Activated CD8-positive, alpha-beta T cell treated with anti-CD3 and anti-CD28 coated beads for 36 hours (primary cell): Measurements from ENCODE around the gene CCL22. TPM values are rescaled to one million over a fixed set of nuclear protein-coding genes. Genes with fewer than 3 reads are reported as not detected.

Experiments used
- ATAC-seq: fragments of 200-7000 bp; cut with Tn5 transposase; one replicate; pipeline ENCODE4 v1.10.0; 2021; ENCODE audit warnings: mild to moderate bottlenecking, moderate library complexity
- CTCF ChIA-PET: fragments of 350-600 bp; sonication (Branson Sonifier 250); formaldehyde crosslinking; loops from one replicate; lab custom pipeline; 2021; ENCODE audit warnings: antibody characterized with exemption; lab: Charles Lee
- POLR2A ChIA-PET: fragments of 350-600 bp; sonication (Branson Sonifier 250); formaldehyde crosslinking; loops from one replicate; lab custom pipeline; 2021; ENCODE audit warnings: antibody characterized with exemption; lab: Charles Lee
- DNase-seq: peaks from one replicate; pipeline ENCODE4 v3.0.0-alpha.2; 2020
- H3K27ac Mint-ChIP-seq: one replicate; pipeline ENCODE4 v1.8.0; 2021; ENCODE audit warnings: mild to moderate bottlenecking, mixed read lengths
- H3K27me3 Mint-ChIP-seq: one replicate; pipeline ENCODE4 v1.8.0; 2021; ENCODE audit warnings: mixed read lengths
- H3K36me3 Mint-ChIP-seq: one replicate; pipeline ENCODE4 v1.8.0; 2021; ENCODE audit warnings: low read depth, mixed read lengths
- H3K4me1 Mint-ChIP-seq: one replicate; pipeline ENCODE4 v1.8.0; 2021; ENCODE audit warnings: low read depth, mixed read lengths
- H3K4me3 Mint-ChIP-seq: one replicate; pipeline ENCODE4 v1.8.0; 2021; ENCODE audit warnings: mild to moderate bottlenecking, moderate library complexity, mixed read lengths
- H3K9me3 Mint-ChIP-seq: one replicate; pipeline ENCODE4 v1.8.0; 2021; ENCODE audit warnings: mixed read lengths
- CTCF ChIP-seq: fragments of 200-600 bp; IDR thresholded peaks from one replicate; pipeline ENCODE4 v1.8.0; 2022; ENCODE audit warnings: antibody characterized with exemption, mild to moderate bottlenecking
- intact Hi-C: fragments of 100-400 bp; cut with micrococcal nuclease; formaldehyde crosslinking; loops from one replicate; pipeline ENCODE4 v1.10.0; 2022
- total RNA-seq, 2 experiments: library from RNA; stranded (reverse); gene quantifications; one replicate each; pipeline ENCODE4 v1.2.3, GENCODE V29; 2021

CCL22 gene
- total RNA-seq, 2 experiments from 2014 or later: 7.1 to 7.4 TPM

DNA sequence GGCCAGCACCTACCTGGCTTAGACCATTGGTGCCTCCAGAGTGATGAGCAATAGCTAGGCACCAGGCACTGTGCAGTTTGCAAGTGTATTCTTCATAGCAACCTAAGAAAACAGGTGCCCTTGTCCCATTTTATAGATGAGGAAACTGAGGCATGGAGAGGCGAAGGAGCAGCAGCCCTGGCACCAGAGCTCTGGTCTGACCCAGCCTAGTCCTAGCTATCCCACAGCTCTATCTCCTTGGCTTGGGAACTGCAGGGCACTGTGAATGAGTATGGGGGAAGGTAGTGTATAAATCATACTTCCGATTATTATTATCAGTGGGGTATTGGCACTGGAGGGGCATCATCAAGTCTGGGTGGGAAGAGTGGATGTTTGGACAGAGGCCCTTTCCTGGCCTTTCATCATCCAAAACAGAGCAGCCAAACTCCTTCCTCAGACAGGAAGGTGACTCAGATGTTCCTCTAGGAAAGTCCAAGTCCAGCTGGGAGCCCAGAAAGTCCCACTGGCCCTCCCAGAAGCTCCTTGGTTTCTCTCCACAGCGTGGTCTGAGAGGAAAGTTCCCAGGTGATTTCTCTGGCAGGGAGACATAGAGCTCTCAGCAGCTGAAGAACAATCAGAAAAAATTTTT, 42.1 kb upstream of the CCL22 start:
- POLR2A ChIA-PET: no interaction called here
- DNase-seq: no peak

DNA sequence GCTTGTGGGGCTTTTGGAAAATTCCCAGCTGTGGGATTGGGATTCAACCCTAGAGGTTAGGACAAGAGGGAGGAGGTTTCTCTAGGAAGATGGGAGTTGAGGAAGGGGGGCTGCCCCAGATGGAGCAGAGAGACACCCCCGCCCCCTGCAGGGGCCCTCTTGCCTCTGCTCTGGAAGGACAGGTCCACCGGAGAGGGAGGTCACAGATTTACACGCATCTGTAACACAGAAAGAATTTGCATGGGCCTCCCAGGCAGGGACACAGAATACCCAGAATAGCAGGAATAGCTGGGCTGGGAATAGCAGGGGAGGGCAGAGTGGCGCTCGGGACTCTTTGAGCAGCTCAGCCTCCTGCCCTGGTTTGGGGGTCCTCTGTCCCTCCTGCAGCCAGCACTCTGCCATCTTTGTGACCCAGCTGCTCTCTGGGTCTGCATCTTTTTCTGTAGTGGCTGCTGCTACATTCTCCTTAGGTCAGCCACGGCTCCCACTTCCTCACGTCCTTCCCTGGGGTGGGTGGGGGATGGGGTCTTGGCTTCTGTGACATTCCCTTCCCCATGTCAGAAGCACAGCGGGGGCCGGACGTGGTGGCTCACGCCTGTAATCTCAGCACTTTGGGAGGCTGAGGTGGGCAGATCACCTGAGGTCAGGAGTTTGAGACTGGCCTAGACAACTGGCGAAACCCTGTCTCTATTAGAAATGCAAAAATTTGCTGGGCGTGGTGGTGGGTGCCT, 40.2 kb upstream of the CCL22 start:
- H3K9me3 Mint-ChIP-seq: no peaks in the 10 kb centered on the region
- no peaks in the 10 kb centered on the region for H3K36me3 Mint-ChIP-seq
- TF ChIP-seq CTCF: no peak
- no peak overlapping the region for H3K27ac Mint-ChIP-seq
- H3K4me1 Mint-ChIP-seq: peaks cover 16% of the 10 kb centered on the region
- no peaks in the 10 kb centered on the region for H3K27me3 Mint-ChIP-seq
- no peak for ATAC-seq
- DNase-seq: no peak
- ChIA-PET CTCF (interaction anchor here (1.7 kb wide), 1 partner anchor 99 kb away, joined by 3 read pairs; no protein-coding TSS in a partner anchor), POLR2A (no interaction called here)
- intact Hi-C loops: no loop called here
- no peak overlapping the region for H3K4me3 Mint-ChIP-seq

More for the DNA sequence above, 42.1 kb upstream of the CCL22 start:
- no peaks in the 10 kb centered on the region for H3K27me3 Mint-ChIP-seq
- H3K4me1 Mint-ChIP-seq: peaks cover 20% of the 10 kb centered on the region
- CTCF ChIA-PET: interaction anchor here (1.0 to 1.1 kb wide), 2 partner anchors 16 to 81 kb away, joined by 3 to 4 read pairs; no protein-coding TSS in a partner anchor
- H3K4me3 Mint-ChIP-seq: no peak overlapping the region
- no peak for TF ChIP-seq CTCF
- ATAC-seq: no peak
- intact Hi-C loops: no loop called here
- H3K27ac Mint-ChIP-seq: no peak overlapping the region
- H3K36me3 Mint-ChIP-seq: no peaks in the 10 kb centered on the region
- H3K9me3 Mint-ChIP-seq: no peaks in the 10 kb centered on the region

DNA sequence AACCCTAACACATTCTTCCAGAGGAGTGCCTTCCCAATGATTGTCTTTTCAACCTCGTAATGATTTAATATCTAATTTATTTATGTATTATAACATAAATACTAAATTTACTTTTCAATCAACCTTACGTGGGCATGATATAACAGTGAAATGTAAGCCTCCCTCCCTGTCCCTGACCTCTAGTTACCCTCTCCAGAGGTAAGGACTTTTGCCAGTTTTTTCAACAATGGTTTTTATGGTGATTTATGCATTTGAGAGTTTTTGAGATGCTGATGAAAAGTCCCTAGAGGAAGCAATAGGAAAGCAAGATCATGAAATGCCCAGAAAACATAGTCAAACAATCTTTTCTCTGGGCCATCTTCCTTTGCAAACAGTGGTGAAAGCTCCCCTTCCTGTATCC, 38.9 kb upstream of the CCL22 start:
- intact Hi-C loops: no loop called here
- Mint-ChIP-seq H3K27me3 (no peaks in the 10 kb centered on the region), H3K27ac (no peak overlapping the region), H3K36me3 (no peaks in the 10 kb centered on the region), H3K9me3 (no peaks in the 10 kb centered on the region), H3K4me1 (peaks cover 7% of the 10 kb centered on the region), H3K4me3 (no peak overlapping the region)
- ChIA-PET CTCF (interaction anchor here (1.7 kb wide), 1 partner anchor 98 kb away, joined by 3 read pairs; no protein-coding TSS in a partner anchor), POLR2A (no interaction called here)
- ATAC-seq (no peak), DNase-seq (no peak)
- no peak for TF ChIP-seq CTCF

DNA sequence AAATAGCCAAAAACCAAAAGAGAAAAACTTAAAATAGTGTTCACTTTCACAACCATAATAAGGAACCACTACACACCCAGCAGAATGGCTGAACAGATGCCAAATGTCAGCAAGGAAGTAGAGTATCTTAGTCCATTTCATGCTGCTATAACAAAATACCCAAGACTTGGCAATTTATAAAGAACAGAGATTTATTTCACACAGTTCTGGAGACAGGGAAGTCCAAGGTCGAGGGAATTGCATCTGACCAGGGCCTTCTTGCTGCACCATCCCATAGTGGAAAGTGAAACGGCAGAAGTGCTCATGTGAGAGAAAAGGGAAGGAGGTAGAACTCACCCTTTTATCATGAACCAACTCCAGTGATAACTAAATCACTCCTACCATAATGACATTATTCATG, 33.8 kb upstream of the CCL22 start:
- no peak overlapping the region for H3K4me3 Mint-ChIP-seq
- DNase-seq (no peak), ATAC-seq (no peak)
- H3K36me3 Mint-ChIP-seq: no peaks in the 10 kb centered on the region
- CTCF ChIA-PET: no interaction called here
- H3K4me1 Mint-ChIP-seq: no peaks in the 10 kb centered on the region
- no peaks in the 10 kb centered on the region for H3K27me3 Mint-ChIP-seq
- no peak overlapping the region for H3K27ac Mint-ChIP-seq
- POLR2A ChIA-PET: no interaction called here
- H3K9me3 Mint-ChIP-seq: no peaks in the 10 kb centered on the region
- intact Hi-C loops: no loop called here
- no peak for TF ChIP-seq CTCF

DNA sequence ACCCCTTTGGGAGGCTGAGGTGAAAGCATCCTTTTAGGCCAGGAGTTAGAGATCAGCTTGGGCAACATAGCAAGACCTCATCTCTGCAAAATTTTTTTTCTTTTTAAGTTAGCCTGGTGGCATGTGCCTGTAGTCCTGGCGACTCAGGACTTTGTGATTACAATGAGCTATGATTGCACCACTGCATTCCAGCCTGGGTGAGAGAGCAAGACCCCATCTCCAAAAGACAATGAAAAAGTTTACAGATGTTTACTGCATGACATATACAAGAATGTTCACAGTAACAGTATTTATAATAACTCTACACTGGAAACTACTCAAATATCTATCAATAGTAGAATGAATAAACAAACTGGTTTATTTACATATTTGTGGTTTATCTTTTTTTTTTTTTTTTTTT, 33.1 kb upstream of the CCL22 start:
- Mint-ChIP-seq H3K9me3 (no peaks in the 10 kb centered on the region), H3K27ac (no peak overlapping the region), H3K36me3 (no peaks in the 10 kb centered on the region), H3K4me1 (peaks cover 2% of the 10 kb centered on the region), H3K4me3 (no peak overlapping the region), H3K27me3 (no peaks in the 10 kb centered on the region)
- ATAC-seq: no peak
- POLR2A ChIA-PET: no interaction called here
- TF ChIP-seq CTCF: no peak
- CTCF ChIA-PET: no interaction called here
- DNase-seq: no peak
- intact Hi-C loops: no loop called here
